K562 (cell line): ENCODE results near the gene ITGA2B. TPM values are rescaled to one million over a fixed set of nuclear protein-coding genes. Genes with fewer than 3 reads are reported as not detected.
A peak's percentile ranks its signal among the peaks of the same experiment; 100 is the strongest.

Experiments used
- GABPA ChIP-seq: fragments of 200-800 bp; sonication (Bioruptor generic); conservative IDR thresholded peaks from 2 replicates; pipeline ENCODE4 v1.6.1; 2016; ENCODE audit warnings: low read depth, missing genetic modification characterization, missing compliant biosample characterization
- GABPB2 ChIP-seq: fragments of 250-450 bp; sonication (Bioruptor Pico); conservative IDR thresholded peaks from 2 replicates; pipeline ENCODE4 v1.5.1; 2021; ENCODE audit warnings: mild to moderate bottlenecking
- GATAD2B ChIP-seq: fragments of 450-650 bp; IDR thresholded peaks from 2 replicates; pipeline ENCODE4 v1.6.1; 2017; ENCODE audit warnings: mild to moderate bottlenecking, borderline replicate concordance
- HDAC1 ChIP-seq, 2 experiments: fragments of 450-650 bp; IDR thresholded peaks; 2 replicates each; pipeline ENCODE4 v1.6.1; 2016 to 2017; ENCODE audit warnings: inconsistent platforms in 1 of 2, mild to moderate bottlenecking in 1 of 2, moderate library complexity in 1 of 2
- KAT8 ChIP-seq: fragments of 450-650 bp; IDR thresholded peaks from 2 replicates; pipeline ENCODE4 v1.6.1; 2016; ENCODE audit warnings: low read depth, mild to moderate bottlenecking
- NR3C1 ChIP-seq: sonication (generic); formaldehyde crosslinking; IDR thresholded peaks from 2 replicates; pipeline ENCODE4 v1.8.1; 2022; ENCODE audit warnings: missing genetic modification reagents
- POLR2B ChIP-seq: fragments of 450-650 bp; IDR thresholded peaks from 2 replicates; pipeline ENCODE4 v1.6.1; 2018; ENCODE audit warnings: low read depth; ENCODE audit not compliant: partially characterized antibody
- TAF1 ChIP-seq: IDR thresholded peaks from 2 replicates; pipeline ENCODE4 v1.6.1; 2011; ENCODE audit warnings: mild to moderate bottlenecking, low read length, moderate library complexity; ENCODE audit not compliant: insufficient read depth, control insufficient read depth, severe bottlenecking; ENCODE audit errors: extremely low read depth
- TEAD2 ChIP-seq: fragments of 450-650 bp; IDR thresholded peaks from 2 replicates; pipeline ENCODE4 v1.6.1; 2016; ENCODE audit warnings: missing genetic modification characterization, control low read depth, missing compliant biosample characterization
- ZNF174 ChIP-seq: fragments of 250-450 bp; sonication (Bioruptor Pico); IDR thresholded peaks from 2 replicates; pipeline ENCODE4 v1.4.0; 2020; ENCODE audit warnings: mild to moderate bottlenecking
- ZNF431 ChIP-seq: sonication (generic); formaldehyde crosslinking; IDR thresholded peaks from 2 replicates; pipeline ENCODE4 v1.8.0; 2022; ENCODE audit warnings: mild to moderate bottlenecking, missing genetic modification reagents
- ZNF76 ChIP-seq: fragments of 250-450 bp; sonication (Bioruptor Pico); IDR thresholded peaks from 2 replicates; pipeline ENCODE4 v1.4.0; 2020; ENCODE audit warnings: mild to moderate bottlenecking, moderate library complexity, borderline replicate concordance
- polyA plus RNA-seq, 8 experiments: library from polyadenylated mRNA; depleted of rRNA in 4 of 8; stranded (reverse) in 5 of 8; unstranded in 3 of 8; fragments of >200 nt; fragmentation: Nextera tagmentation in 2 of 8; fragmentation: Illumina TruSeq in 1 of 8; extraction: Ambion mirVana in 2 of 8; extraction: Trizol in 1 of 8; gene quantifications; 2 replicates each; pipeline versions ENCODE4 v1.2.1 to v1.2.3, GENCODE V29; 2011 to 2014; ENCODE audit warnings: inconsistent platforms in 1 of 8, missing spikeins in 1 of 8
- total RNA-seq, 7 experiments: library from RNA; depleted of rRNA in 6 of 7; stranded (reverse); fragments of >200 nt in 6 of 7; fragmentation: Illumina TruSeq in 2 of 7; extraction: Trizol in 2 of 7; gene quantifications; 2 replicates each; pipeline versions ENCODE4 v1.2.1 to v1.2.3, GENCODE V29; 2011 to 2021; ENCODE audit warnings: low replicate concordance in 1 of 7
- TF ChIP-seq, protein P1 (sequence below): fragments of 450-650 bp; IDR thresholded peaks from 2 replicates; pipeline ENCODE4 v1.6.1; 2016; ENCODE audit warnings: mild to moderate bottlenecking, moderate library complexity
- TF ChIP-seq, protein P2 (sequence below): fragments of 250-450 bp; sonication (Bioruptor Pico); IDR thresholded peaks from 2 replicates; pipeline ENCODE4 v1.4.0; 2020; ENCODE audit warnings: mild to moderate bottlenecking, moderate library complexity, borderline replicate concordance

The ITGA2B gene
- total and polyA plus RNA-seq, 9 of the 15 experiments (the other 6 are each of a cell fraction or from before 2014, with no cell fraction given): 1.1 to 26.4 (median 5.6) TPM

DNA sequence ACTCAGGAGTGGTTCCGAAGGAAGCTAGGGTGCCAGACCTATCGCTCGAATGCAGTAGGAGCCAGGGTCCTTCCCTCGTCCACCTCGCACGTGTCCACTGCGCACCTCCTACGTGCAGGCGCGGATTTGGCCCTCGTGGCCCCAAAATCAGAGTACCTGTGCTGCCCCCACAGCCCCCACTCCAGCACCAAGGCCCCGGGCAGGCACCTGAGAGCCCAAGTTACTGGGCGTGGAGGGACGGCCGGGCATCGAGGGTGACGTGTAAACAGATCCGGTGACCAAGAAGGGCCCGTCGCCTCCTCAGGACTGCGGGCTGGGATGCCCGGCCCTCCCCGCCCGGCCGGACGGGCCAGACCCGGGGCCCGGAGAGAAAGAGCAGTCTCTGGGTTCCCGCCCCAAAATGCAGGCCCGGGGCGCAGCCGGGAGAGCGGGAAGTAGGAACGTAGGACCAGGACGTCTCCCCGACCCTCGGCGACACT is 65.3 kb downstream of the ITGA2B start (continued):
- TF ChIP-seq, protein P1, sequence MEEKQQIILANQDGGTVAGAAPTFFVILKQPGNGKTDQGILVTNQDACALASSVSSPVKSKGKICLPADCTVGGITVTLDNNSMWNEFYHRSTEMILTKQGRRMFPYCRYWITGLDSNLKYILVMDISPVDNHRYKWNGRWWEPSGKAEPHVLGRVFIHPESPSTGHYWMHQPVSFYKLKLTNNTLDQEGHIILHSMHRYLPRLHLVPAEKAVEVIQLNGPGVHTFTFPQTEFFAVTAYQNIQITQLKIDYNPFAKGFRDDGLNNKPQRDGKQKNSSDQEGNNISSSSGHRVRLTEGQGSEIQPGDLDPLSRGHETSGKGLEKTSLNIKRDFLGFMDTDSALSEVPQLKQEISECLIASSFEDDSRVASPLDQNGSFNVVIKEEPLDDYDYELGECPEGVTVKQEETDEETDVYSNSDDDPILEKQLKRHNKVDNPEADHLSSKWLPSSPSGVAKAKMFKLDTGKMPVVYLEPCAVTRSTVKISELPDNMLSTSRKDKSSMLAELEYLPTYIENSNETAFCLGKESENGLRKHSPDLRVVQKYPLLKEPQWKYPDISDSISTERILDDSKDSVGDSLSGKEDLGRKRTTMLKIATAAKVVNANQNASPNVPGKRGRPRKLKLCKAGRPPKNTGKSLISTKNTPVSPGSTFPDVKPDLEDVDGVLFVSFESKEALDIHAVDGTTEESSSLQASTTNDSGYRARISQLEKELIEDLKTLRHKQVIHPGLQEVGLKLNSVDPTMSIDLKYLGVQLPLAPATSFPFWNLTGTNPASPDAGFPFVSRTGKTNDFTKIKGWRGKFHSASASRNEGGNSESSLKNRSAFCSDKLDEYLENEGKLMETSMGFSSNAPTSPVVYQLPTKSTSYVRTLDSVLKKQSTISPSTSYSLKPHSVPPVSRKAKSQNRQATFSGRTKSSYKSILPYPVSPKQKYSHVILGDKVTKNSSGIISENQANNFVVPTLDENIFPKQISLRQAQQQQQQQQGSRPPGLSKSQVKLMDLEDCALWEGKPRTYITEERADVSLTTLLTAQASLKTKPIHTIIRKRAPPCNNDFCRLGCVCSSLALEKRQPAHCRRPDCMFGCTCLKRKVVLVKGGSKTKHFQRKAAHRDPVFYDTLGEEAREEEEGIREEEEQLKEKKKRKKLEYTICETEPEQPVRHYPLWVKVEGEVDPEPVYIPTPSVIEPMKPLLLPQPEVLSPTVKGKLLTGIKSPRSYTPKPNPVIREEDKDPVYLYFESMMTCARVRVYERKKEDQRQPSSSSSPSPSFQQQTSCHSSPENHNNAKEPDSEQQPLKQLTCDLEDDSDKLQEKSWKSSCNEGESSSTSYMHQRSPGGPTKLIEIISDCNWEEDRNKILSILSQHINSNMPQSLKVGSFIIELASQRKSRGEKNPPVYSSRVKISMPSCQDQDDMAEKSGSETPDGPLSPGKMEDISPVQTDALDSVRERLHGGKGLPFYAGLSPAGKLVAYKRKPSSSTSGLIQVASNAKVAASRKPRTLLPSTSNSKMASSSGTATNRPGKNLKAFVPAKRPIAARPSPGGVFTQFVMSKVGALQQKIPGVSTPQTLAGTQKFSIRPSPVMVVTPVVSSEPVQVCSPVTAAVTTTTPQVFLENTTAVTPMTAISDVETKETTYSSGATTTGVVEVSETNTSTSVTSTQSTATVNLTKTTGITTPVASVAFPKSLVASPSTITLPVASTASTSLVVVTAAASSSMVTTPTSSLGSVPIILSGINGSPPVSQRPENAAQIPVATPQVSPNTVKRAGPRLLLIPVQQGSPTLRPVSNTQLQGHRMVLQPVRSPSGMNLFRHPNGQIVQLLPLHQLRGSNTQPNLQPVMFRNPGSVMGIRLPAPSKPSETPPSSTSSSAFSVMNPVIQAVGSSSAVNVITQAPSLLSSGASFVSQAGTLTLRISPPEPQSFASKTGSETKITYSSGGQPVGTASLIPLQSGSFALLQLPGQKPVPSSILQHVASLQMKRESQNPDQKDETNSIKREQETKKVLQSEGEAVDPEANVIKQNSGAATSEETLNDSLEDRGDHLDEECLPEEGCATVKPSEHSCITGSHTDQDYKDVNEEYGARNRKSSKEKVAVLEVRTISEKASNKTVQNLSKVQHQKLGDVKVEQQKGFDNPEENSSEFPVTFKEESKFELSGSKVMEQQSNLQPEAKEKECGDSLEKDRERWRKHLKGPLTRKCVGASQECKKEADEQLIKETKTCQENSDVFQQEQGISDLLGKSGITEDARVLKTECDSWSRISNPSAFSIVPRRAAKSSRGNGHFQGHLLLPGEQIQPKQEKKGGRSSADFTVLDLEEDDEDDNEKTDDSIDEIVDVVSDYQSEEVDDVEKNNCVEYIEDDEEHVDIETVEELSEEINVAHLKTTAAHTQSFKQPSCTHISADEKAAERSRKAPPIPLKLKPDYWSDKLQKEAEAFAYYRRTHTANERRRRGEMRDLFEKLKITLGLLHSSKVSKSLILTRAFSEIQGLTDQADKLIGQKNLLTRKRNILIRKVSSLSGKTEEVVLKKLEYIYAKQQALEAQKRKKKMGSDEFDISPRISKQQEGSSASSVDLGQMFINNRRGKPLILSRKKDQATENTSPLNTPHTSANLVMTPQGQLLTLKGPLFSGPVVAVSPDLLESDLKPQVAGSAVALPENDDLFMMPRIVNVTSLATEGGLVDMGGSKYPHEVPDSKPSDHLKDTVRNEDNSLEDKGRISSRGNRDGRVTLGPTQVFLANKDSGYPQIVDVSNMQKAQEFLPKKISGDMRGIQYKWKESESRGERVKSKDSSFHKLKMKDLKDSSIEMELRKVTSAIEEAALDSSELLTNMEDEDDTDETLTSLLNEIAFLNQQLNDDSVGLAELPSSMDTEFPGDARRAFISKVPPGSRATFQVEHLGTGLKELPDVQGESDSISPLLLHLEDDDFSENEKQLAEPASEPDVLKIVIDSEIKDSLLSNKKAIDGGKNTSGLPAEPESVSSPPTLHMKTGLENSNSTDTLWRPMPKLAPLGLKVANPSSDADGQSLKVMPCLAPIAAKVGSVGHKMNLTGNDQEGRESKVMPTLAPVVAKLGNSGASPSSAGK: peak; percentile 92
- TF ChIP-seq POLR2B (no peak), ZNF174 (CRISPR knock-in tag) (no peak), KAT8 (no peak), ZNF431 (CRISPR knock-in tag) (no peak), ZNF76 (CRISPR knock-in tag) (no peak), HDAC1 (IDR thresholded peaks at IDR 0.05) (0 out of 4 replicates have a peak, but pooled peaks of 1 of the 2 experiments have one; percentile 44), GATAD2B (no peak), GABPB2 (CRISPR knock-in tag) (no peak), TAF1 (peak; percentile 2), NR3C1 (CRISPR knock-in tag) (peak; percentile 43; the same call in 1 of the 2 replicates), GABPA (tag) (no peak), TEAD2 (tag) (no peak)
- TF ChIP-seq, protein P2, sequence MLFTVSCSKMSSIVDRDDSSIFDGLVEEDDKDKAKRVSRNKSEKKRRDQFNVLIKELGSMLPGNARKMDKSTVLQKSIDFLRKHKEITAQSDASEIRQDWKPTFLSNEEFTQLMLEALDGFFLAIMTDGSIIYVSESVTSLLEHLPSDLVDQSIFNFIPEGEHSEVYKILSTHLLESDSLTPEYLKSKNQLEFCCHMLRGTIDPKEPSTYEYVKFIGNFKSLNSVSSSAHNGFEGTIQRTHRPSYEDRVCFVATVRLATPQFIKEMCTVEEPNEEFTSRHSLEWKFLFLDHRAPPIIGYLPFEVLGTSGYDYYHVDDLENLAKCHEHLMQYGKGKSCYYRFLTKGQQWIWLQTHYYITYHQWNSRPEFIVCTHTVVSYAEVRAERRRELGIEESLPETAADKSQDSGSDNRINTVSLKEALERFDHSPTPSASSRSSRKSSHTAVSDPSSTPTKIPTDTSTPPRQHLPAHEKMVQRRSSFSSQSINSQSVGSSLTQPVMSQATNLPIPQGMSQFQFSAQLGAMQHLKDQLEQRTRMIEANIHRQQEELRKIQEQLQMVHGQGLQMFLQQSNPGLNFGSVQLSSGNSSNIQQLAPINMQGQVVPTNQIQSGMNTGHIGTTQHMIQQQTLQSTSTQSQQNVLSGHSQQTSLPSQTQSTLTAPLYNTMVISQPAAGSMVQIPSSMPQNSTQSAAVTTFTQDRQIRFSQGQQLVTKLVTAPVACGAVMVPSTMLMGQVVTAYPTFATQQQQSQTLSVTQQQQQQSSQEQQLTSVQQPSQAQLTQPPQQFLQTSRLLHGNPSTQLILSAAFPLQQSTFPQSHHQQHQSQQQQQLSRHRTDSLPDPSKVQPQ: no peak
